Liver (tissue), 9 donors: ENCODE data around the gene LRP5. TPM values are rescaled to one million over a fixed set of nuclear protein-coding genes. Genes with fewer than 3 reads are reported as not detected.

ENCODE experiments used
- DNase-seq: peaks from one replicate; pipeline ENCODE4 v3.0.0-alpha.2; 2017; ENCODE audit warnings: low spot score
- H3K27ac ChIP-seq, 2 donors: one replicate each; pipeline ENCODE4 v1.7.0; 2013; ENCODE audit warnings: inconsistent platforms in 2 of 2, low read length in 2 of 2, control low read depth in 1 of 2, low read depth in 1 of 2, mild to moderate bottlenecking in 1 of 2
- H3K27me3 ChIP-seq, 4 donors: one replicate each; pipeline versions ENCODE4 v1.6.1 to v1.7.0; 2013; ENCODE audit warnings: low read length in 3 of 4, inconsistent platforms in 1 of 4, mild to moderate bottlenecking in 1 of 4, moderate library complexity in 1 of 4; ENCODE audit not compliant: control insufficient read depth in 4 of 4, insufficient read depth in 4 of 4
- H3K36me3 ChIP-seq, 4 donors: one replicate each; pipeline versions ENCODE4 v1.6.1 to v1.7.0; 2013; ENCODE audit warnings: low read length in 3 of 4, mild to moderate bottlenecking in 3 of 4, low read depth in 1 of 4, moderate library complexity in 1 of 4; ENCODE audit not compliant: control insufficient read depth in 4 of 4, insufficient read depth in 3 of 4
- H3K4me1 ChIP-seq, 4 donors: one replicate each; pipeline versions ENCODE4 v1.6.1 to v1.7.0; 2013; ENCODE audit warnings: low read length in 3 of 4, mild to moderate bottlenecking in 3 of 4, moderate library complexity in 1 of 4; ENCODE audit not compliant: control insufficient read depth in 4 of 4, insufficient read depth in 4 of 4
- H3K4me3 ChIP-seq, 3 donors: one replicate each; pipeline versions ENCODE4 v1.6.1 to v1.7.0; 2013; ENCODE audit warnings: low read length in 3 of 3, control low read depth in 1 of 3, low read depth in 1 of 3, mild to moderate bottlenecking in 1 of 3
- H3K9ac ChIP-seq, 2 donors: one replicate each; pipeline ENCODE4 v1.7.0; 2013; ENCODE audit warnings: low read length in 2 of 2, mild to moderate bottlenecking in 2 of 2, moderate library complexity in 2 of 2, control low read depth in 1 of 2, low read depth in 1 of 2
- H3K9me3 ChIP-seq, 4 donors: one replicate each; pipeline versions ENCODE4 v1.6.1 to v1.7.0; 2013; ENCODE audit warnings: low read length in 3 of 4; ENCODE audit not compliant: control insufficient read depth in 4 of 4
- CTCF ChIP-seq: fragments of 150-350 bp; IDR thresholded peaks from 2 replicates; pipeline ENCODE4 v1.5.1; 2017; ENCODE audit warnings: improper control_type of control experiment, low read depth, low read length; ENCODE audit not compliant: missing input control
- EGR1 ChIP-seq, 2 donors: IDR thresholded peaks; 2 replicates each; pipeline ENCODE4 v1.6.1; 2016 to 2018; ENCODE audit warnings: antibody characterized with exemption in 2 of 2, low read depth in 2 of 2
- FOXA1 ChIP-seq: IDR thresholded peaks from 2 replicates; pipeline ENCODE4 v1.6.1; 2016; ENCODE audit warnings: antibody characterized with exemption
- FOXA2 ChIP-seq: IDR thresholded peaks from 2 replicates; pipeline ENCODE4 v1.6.1; 2016; ENCODE audit warnings: antibody characterized with exemption
- GABPA ChIP-seq, 2 donors: IDR thresholded peaks in 1 of 2; conservative IDR thresholded peaks in 1 of 2; 2 replicates each; pipeline ENCODE4 v1.6.1; 2016; ENCODE audit warnings: antibody characterized with exemption in 2 of 2, mild to moderate bottlenecking in 1 of 2, moderate library complexity in 1 of 2
- HNF4A ChIP-seq, 2 donors: conservative IDR thresholded peaks; 2 replicates each; pipeline ENCODE4 v1.6.1; 2016; ENCODE audit warnings: antibody characterized with exemption in 2 of 2, mild to moderate bottlenecking in 2 of 2
- HNF4G ChIP-seq: IDR thresholded peaks from 2 replicates; pipeline ENCODE4 v1.6.1; 2016; ENCODE audit warnings: antibody characterized with exemption
- JUND ChIP-seq, 2 donors: IDR thresholded peaks; 2 replicates each; pipeline ENCODE4 v1.6.1; 2016; ENCODE audit warnings: antibody characterized with exemption in 2 of 2
- MAX ChIP-seq: IDR thresholded peaks from 2 replicates; pipeline ENCODE4 v1.6.1; 2016; ENCODE audit warnings: antibody characterized with exemption
- NR2F2 ChIP-seq: IDR thresholded peaks from 2 replicates; pipeline ENCODE4 v1.6.1; 2016; ENCODE audit warnings: antibody characterized with exemption
- RAD21 ChIP-seq, 2 donors: IDR thresholded peaks; 2 replicates each; pipeline ENCODE4 v1.6.1; 2016; ENCODE audit warnings: antibody characterized with exemption in 2 of 2, mild to moderate bottlenecking in 2 of 2
- RXRA ChIP-seq, 2 donors: IDR thresholded peaks; 2 replicates each; pipeline ENCODE4 v1.6.1; 2017 to 2018; ENCODE audit warnings: antibody characterized with exemption in 2 of 2, mild to moderate bottlenecking in 1 of 2
- SP1 ChIP-seq: IDR thresholded peaks from 2 replicates; pipeline ENCODE4 v1.6.1; 2018; ENCODE audit warnings: antibody characterized with exemption, mild to moderate bottlenecking
- TAF1 ChIP-seq: conservative IDR thresholded peaks from 2 replicates; pipeline ENCODE4 v1.6.1; 2016; ENCODE audit warnings: antibody characterized with exemption, mild to moderate bottlenecking
- YY1 ChIP-seq: IDR thresholded peaks from 2 replicates; pipeline ENCODE4 v1.6.1; 2016; ENCODE audit warnings: antibody characterized with exemption, mild to moderate bottlenecking
- WGBS: extraction: QIAGEN DNeasy Blood & Tissue Kit; methylation state at CpG from one replicate; pipeline ENCODE4 v1.1.7; 2013; 5-methylcytosine and 5-hydroxymethylcytosine counted together
- polyA plus RNA-seq, 2 donors: library from polyadenylated mRNA; stranded (reverse) in 1 of 2; unstranded in 1 of 2; fragments of 200-250 nt in 1 of 2; fragments of >200 nt in 1 of 2; fragmentation: Nextera tagmentation in 1 of 2; extraction: Ambion mirVana in 1 of 2; gene quantifications; one replicate each; pipeline versions ENCODE4 v1.2.1 to v1.2.3, GENCODE V29; 2013 to 2015
- total RNA-seq, 2 donors: library from RNA; depleted of rRNA; stranded (reverse); fragments of >200 nt; gene quantifications; one replicate each; pipeline ENCODE4 v1.2.3, GENCODE V29; 2014
- TF ChIP-seq, protein P1 (sequence below): IDR thresholded peaks from 2 replicates; pipeline ENCODE4 v1.6.1; 2016; ENCODE audit warnings: antibody characterized with exemption
- TF ChIP-seq, protein P2 (sequence below): IDR thresholded peaks from 2 replicates; pipeline ENCODE4 v1.6.1; 2016; ENCODE audit warnings: antibody characterized with exemption
- TF ChIP-seq, protein P3 (sequence below): IDR thresholded peaks from 2 replicates; pipeline ENCODE4 v1.6.1; 2016; ENCODE audit warnings: antibody characterized with exemption, mild to moderate bottlenecking
- donor health status: healthy.
- donor health status: healthy.
- donor health status: healthy.
- donor health status: healthy.
- donor health status: healthy.

LRP5 gene
- total and polyA plus RNA-seq, 4 donors: 48.9 to 99.3 (median 71.3) TPM

GRCh38 chr11:68276861-68277260, 35.5 kb upstream of the LRP5 start:
- DNase-seq: no peak
- 85% methylated on average over 6 of the region's 6 CpGs for WGBS
- Histone ChIP-seq H3K27ac (peak overlapping the region in 1 of 2 donors; percentile 72), H3K4me1 (peaks cover 10 to 31% (median 21%) of the 10 kb centered on the region in 4 donors), H3K27me3 (no peaks in the 10 kb centered on the region), H3K9me3 (no peaks in the 10 kb centered on the region), H3K4me3 (no peak overlapping the region), H3K9ac (no peak overlapping the region), H3K36me3 (no peaks in the 10 kb centered on the region)
- TF ChIP-seq CTCF (no peak), NR2F2 (no peak), TAF1 (no peak), YY1 (no peak), MAX (no peak), RXRA (IDR thresholded peaks at IDR 0.05) (no peak), HNF4A (conservative IDR thresholded peaks at IDR 0.05) (no peak), GABPA (IDR thresholded peaks at IDR 0.05 in 1 of 2, conservative IDR thresholded peaks at IDR 0.05 in 1 of 2) (no peak), SP1 (no peak), JUND (IDR thresholded peaks at IDR 0.05) (no peak), FOXA1 (no peak), FOXA2 (no peak), HNF4G (no peak), RAD21 (IDR thresholded peaks at IDR 0.05) (no peak), EGR1 (IDR thresholded peaks at IDR 0.05; ENCODE audit: low read depth in 2 of 2) (no peak)
- TF ChIP-seq, protein P1, sequence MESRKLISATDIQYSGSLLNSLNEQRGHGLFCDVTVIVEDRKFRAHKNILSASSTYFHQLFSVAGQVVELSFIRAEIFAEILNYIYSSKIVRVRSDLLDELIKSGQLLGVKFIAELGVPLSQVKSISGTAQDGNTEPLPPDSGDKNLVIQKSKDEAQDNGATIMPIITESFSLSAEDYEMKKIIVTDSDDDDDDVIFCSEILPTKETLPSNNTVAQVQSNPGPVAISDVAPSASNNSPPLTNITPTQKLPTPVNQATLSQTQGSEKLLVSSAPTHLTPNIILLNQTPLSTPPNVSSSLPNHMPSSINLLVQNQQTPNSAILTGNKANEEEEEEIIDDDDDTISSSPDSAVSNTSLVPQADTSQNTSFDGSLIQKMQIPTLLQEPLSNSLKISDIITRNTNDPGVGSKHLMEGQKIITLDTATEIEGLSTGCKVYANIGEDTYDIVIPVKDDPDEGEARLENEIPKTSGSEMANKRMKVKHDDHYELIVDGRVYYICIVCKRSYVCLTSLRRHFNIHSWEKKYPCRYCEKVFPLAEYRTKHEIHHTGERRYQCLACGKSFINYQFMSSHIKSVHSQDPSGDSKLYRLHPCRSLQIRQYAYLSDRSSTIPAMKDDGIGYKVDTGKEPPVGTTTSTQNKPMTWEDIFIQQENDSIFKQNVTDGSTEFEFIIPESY: no peak
- TF ChIP-seq, protein P2, sequence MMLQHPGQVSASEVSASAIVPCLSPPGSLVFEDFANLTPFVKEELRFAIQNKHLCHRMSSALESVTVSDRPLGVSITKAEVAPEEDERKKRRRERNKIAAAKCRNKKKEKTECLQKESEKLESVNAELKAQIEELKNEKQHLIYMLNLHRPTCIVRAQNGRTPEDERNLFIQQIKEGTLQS: no peak
- TF ChIP-seq, protein P3, sequence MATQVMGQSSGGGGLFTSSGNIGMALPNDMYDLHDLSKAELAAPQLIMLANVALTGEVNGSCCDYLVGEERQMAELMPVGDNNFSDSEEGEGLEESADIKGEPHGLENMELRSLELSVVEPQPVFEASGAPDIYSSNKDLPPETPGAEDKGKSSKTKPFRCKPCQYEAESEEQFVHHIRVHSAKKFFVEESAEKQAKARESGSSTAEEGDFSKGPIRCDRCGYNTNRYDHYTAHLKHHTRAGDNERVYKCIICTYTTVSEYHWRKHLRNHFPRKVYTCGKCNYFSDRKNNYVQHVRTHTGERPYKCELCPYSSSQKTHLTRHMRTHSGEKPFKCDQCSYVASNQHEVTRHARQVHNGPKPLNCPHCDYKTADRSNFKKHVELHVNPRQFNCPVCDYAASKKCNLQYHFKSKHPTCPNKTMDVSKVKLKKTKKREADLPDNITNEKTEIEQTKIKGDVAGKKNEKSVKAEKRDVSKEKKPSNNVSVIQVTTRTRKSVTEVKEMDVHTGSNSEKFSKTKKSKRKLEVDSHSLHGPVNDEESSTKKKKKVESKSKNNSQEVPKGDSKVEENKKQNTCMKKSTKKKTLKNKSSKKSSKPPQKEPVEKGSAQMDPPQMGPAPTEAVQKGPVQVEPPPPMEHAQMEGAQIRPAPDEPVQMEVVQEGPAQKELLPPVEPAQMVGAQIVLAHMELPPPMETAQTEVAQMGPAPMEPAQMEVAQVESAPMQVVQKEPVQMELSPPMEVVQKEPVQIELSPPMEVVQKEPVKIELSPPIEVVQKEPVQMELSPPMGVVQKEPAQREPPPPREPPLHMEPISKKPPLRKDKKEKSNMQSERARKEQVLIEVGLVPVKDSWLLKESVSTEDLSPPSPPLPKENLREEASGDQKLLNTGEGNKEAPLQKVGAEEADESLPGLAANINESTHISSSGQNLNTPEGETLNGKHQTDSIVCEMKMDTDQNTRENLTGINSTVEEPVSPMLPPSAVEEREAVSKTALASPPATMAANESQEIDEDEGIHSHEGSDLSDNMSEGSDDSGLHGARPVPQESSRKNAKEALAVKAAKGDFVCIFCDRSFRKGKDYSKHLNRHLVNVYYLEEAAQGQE: no peak
